Left kidney (tissue), 2 donors: ENCODE data around the gene SNRNP27. TPM values are rescaled to one million over a fixed set of nuclear protein-coding genes. Genes with fewer than 3 reads are reported as not detected.
"Not testable (repeated sequence)": the region's sequence is repeated elsewhere in the genome, so short reads cannot be mapped to it uniquely, and the experiment has no call there.

Source experiments
- DNase-seq: peaks from one replicate; pipeline ENCODE4 v3.0.0-alpha.2; 2013
- polyA plus RNA-seq: library from polyadenylated mRNA; unstranded; fragments of 120-200 nt; gene quantifications from one replicate; pipeline ENCODE4 v1.2.1, GENCODE V29; 2013; ENCODE audit not compliant: insufficient read length

Gene SNRNP27
- polyA plus RNA-seq, 1 donor = 74.1 TPM

DNA sequence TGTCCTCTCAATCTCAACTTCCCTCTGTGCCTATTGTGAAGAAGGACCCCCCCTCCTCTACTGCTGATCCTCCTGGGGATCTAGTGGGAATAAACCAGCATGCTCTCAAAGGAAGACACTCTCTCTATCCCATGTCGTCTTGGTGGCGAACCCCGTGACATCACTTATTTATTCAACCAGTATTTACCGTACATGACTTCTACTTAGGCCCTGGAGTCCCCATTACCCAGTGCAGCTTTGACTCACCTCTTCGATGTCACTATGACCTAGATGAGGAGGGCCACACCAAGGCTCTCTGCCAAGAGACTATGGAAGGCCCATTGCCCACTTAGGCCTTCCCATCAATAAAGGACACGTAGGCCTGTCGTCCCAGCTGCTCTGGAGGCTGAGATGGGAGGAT, 51.0 kb downstream of the SNRNP27 start:
- no peak for DNase-seq

DNA sequence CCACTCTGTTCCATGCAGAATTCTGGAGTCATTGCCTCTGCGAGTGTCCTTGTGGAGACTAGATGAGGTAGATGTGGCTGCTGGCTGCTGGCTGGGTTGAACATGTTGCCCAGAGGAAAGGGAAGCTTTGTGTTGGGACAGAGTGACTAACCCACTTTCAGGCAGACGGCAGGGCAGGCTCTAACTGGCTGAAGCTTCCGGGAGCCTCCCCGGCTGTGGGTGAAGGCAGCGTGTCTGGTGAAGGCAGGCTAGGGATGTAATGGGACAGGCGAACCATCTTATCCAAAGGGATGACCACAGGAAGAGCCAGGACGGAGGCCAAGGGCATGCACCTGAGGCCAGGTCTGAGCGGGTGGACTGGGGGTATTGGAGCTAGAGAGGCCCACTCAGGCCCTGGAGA, 51.7 kb downstream of the SNRNP27 start:
- no peak for DNase-seq

DNA sequence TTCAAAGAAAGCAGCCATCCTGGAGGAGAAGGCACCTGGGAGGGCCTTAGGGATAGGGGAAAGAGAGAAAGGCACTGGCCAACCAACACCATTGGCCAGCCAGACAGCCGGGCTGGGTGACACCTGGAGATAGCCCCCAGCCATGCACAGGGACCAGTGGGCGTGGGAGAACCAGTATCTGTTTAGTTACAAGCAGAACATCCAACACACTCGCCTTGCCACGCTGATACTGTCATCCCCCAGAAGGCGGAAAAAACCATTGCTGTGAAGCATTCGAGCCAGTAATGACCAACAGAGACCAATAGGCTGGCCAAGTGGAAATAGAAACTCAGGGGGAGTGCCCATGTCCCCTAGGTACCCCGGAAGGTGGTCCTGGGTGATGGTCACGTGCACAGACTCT, 52.2 kb downstream of the SNRNP27 start:
- DNase-seq = no peak

DNA sequence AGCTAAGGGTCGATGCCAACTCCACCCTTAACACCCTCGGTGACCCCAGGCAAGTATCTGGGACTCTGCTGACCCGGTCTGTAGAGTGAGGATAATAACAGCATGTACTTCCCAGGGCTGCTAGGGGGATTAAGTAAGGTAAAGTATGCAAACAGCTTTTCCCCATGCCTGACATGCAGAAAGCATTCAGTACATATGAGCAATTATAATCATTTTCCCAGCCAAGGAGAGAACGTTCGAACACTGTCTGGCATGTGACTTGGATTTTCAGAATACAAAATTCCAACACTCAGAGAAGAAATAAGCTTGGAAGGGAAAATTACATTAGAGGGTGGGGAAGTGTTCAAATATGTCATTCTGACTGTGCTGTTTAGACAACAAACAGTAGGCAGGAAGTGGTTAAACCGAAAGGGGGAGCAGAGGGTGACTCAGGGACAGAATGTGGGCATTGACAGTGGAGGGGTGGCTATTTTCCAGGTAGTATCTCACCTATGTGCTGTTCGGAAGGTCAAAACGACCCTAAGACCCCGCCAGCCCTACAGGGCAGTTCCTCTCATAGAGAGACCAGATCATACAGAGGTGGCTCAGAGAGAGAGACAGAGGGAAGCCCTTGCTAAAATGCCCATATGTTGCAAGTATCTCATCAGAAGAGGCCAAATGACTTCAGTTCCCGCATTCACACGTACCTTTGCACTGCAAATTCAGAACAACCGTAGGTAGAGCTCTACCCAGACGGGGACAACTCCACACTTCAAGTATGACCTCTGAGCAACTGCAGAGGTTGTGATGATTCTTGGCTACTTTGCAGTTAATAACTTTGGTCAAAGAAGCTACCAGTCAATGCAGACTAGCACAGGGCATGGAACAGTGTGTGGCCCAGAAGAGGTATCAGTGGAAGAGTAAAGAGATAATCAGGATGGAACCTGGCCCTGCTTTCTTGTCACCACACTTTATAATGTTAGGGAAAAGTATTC, 52.9 kb downstream of the SNRNP27 start:
- no peak for DNase-seq

DNA sequence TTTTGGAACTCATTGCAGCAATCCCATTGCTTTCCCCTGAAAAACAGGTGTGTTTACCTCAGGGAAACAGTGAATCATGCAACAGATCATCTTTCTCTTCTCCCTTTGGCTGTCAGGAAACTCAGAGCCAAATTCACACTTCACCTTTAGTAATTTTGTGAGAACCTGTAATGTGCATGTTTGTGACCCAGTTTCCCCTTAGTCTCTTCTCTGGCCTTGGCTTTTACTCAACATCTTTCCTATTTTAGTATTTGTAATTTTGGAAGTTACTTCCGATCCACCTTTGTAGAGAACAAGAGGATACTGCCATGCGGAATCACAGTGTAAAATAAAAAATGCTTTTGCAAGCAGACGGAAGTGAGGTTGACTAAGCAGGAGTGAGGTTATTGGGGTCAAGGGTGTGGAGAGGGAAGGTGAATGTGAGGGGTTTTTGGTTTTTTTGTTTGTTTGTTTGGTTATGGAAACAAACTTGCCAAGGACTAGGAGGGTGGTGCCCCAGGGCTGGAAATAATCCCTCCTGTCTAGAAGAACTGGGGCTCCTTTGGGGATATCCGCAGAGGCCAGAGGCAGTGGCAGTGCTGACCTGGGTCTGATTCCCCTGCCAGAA, 53.7 kb downstream of the SNRNP27 start:
- DNase-seq = no peak

DNA sequence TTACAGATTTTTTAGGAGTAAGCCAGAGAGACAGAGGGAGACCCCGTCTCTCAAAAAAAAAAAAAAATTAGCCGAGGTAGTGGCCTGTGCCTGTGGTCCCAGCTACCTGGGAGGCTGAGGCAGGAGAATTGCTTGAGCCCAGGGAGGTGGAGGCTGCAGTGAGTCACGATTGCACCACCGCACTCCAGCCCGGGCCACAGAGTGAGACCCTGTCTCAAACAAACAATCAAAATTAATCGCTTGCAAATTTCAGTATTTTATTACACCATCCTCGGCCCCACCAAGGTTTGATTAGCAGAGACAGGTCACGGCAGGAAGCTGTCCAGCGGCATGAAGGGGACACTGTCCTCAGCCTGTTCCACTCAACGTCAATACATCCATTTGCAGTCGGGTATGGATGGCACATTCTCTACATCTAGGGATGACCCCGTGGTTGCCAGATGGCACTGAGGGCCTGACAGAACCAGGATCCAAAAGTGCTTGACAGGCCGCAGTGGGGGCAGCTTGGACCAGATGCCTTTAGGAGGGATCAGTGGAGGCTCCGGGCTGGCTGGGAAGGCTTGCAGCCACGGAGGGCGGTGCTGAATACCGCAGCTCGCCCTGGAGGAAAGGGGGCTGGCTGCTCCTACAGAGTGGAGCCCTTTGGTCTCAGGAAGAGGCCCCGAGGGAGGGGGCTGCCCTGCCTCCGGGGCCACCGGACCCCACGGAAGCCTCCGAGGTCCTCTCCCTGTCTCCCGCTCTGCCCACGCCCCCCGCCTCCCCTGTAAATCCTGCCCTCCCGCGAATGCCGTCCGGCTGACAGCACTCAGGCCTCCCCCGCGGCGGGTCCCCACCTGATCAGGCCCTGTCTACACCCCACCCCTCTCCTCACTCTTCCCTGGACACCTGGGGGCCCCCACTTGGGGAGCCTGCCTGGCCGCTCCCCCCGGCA, 54.5 kb downstream of the SNRNP27 start:
- peak; percentile 18 for DNase-seq

DNA sequence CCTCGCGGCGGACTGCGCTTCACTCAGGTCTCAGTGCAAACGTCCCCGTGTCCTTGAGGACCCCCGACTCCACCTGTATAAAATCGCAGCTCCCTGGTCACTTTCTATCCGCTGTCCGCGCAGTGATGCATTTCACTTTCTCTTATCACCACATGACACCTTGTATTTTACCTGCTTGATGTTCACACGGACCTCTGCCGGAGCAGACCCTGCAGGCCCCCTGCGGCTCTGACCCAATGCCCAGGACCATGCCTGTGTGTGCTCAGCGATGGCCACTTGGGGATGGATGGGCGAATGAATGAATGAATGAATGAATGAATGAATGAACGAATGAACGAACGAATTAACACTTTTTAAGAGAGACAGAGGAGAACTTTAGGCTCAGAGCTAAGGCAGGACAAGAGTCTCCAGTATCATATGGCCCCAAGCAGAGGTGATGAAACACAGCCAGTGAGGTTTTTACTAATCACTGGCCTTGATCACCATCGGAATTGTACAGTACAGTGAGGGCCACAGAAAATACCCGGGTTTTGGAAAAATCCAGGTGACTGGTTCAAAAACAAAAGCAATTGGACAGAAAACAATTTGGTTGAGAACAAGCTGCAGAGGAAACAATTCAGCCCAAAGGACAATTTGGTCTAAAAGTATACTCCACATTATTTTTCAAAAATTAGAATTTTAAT, 55.3 kb downstream of the SNRNP27 start:
- no peak for DNase-seq

DNA sequence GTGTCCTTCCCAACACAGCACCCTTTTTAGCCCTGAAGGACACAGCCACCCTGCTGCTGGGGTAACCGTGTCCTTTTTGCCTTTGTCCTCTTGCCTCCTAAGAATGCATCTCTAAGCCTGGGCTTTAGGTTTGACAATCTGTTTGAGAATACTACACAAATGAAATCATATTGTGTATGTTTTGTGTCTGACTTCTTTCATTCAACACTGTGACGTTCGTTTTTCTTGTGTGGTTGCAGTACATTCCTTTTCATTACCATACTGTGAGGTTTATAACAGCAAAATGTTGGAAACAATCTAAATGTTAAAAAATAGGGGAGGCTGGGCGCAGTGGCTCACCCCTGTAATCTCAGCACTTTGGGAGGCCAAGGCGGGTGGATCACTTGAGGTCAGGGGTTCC, 56.5 kb downstream of the SNRNP27 start:
- DNase-seq = no peak

DNA sequence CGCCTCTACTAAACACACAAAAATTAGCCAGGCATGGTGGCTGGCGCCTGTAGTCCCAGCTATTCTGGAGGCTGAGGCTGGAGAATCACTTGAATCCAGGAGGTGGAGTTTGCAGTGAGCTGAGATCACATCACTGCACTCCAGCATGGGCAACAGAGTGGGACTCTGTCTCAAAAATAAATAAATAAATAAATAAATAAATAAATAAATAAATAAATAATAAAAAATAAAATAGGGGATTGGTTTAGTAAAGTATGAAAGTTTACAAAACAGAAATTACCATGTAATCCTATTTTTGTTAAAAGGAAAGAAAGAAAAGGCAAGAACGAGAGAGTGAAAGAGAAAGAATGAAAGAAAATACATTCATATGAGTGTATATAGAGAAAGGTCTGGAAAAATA, 56.9 kb downstream of the SNRNP27 start:
- DNase-seq = not testable (repeated sequence)

DNA sequence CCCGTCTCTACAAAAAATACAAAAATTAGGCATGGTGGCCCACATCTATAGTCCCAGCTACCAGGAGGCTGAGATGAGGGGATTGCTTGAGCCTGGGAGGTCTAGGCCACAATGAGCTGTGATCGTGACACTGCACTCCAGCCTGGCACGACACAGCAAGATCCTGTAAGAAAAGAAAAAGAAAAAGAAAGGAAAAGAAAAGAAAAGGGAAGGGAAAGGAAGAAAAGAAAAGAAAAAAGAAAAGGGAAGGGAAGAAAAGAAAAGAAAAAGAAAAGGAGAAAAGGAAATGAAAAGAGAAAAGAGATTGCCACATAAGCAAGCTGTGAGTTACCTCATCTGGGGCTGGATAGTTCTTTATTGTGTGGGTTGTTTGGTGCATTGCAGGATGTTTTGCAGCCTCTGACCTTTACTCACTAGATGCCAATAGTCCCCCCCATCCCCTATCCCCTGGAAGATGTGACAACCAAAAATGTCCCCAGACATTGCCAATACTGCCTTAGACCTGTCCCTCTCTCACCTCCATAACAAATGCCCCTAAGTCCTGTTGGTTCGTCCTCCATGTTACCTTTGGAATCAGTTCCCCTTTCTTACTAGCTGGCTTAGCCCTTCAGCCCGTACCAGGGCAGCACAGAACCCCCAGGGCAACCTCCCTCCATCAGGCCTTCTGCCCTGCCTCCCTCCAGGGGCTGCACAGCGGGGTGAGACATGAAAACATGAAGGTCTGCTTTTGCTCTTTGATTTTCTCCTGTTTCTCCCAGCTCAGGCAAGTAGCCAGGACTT, 58.8 kb downstream of the SNRNP27 start:
- DNase-seq = no peak

DNA sequence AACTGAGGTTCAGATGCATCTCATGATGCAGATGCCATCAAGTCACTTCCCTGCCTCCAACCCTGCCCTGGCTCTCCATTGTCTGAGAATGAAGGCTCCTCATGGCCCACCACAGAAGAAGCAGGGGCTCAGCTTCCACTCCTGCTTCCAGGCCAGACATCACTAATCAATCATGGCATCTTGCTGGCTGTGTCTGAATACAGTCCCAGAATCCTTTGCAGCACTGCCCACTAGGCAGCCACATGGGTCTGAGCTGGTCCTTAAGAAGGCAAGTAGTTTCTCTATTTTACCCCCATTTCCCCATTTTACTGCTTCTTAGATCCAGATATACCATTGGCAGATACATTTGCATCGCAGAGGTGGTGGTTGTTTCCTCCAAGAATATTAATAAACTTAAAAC, 60.3 kb downstream of the SNRNP27 start:
- DNase-seq = no peak

Other genes starting within 250 kb of the SNRNP27 start
- gene ANXA4, start 151.8 kb upstream of the SNRNP27 start, polyA plus RNA-seq = 201 TPM
- gene GMCL1, start 64.3 kb upstream of the SNRNP27 start, polyA plus RNA-seq = 41.3 TPM
- 15.6 TPM for gene MXD1, start 21.2 kb downstream of the SNRNP27 start, polyA plus RNA-seq
- gene ASPRV1, start 67.7 kb downstream of the SNRNP27 start, polyA plus RNA-seq = 4.7 TPM
- gene PCBP1, start 193.5 kb downstream of the SNRNP27 start, polyA plus RNA-seq = 246 TPM